GM10248 (cell line): Measurements from ENCODE around the gene SNX14.

Source experiments
- CTCF ChIA-PET: fragments of 300-600 bp; sonication (Branson Sonifier 250); formaldehyde crosslinking; extraction: SDS; loops from one replicate; lab custom pipeline; 2021; ENCODE audit warnings: antibody characterized with exemption; lab: Yijun Ruan, JAX
- POLR2A ChIA-PET: fragments of 350-650 bp; sonication (Branson Sonifier 250); formaldehyde crosslinking; extraction: SDS; loops from one replicate; lab custom pipeline; 2020; ENCODE audit warnings: antibody characterized with exemption; lab: Yijun Ruan, JAX
- DNase-seq: peaks from one replicate; pipeline ENCODE4 v3.0.0; 2012; ENCODE audit errors: extremely low spot score
- CTCF ChIP-seq: IDR thresholded peaks from 2 replicates; pipeline ENCODE4 v1.5.1; 2012; ENCODE audit warnings: mild to moderate bottlenecking, low read depth; ENCODE audit errors: extremely low read depth, missing control alignments, control extremely low read depth

Gene SNX14

GRCh38 chr6:85458782-85459181, 134.9 kb downstream of the SNX14 start:
- DNase-seq, result no peak
- POLR2A ChIA-PET, result no interaction called here
- TF ChIP-seq CTCF, result no peak
- CTCF ChIA-PET, result interaction anchor here (1.9 to 7.7 kb wide), 4 partner anchors 9 to 104 kb away, joined by 4 to 52 read pairs (median 20); partner anchors contain the start of gene NT5E

GRCh38 chr6:85458184-85458583, 135.5 kb downstream of the SNX14 start:
- no peak for DNase-seq
- CTCF ChIA-PET, result interaction anchor here (1.9 to 7.7 kb wide), 3 partner anchors 8 to 103 kb away, joined by 7 to 52 read pairs (median 32); partner anchors contain the start of gene NT5E
- no peak for TF ChIP-seq CTCF
- POLR2A ChIA-PET, result no interaction called here

- DNase-seq, result no peak
- POLR2A ChIA-PET, result no interaction called here
- CTCF ChIA-PET, result interaction anchor here (0.7 to 3.1 kb wide), 3 partner anchors 23 to 80 kb away, joined by 3 to 32 read pairs (median 6); no protein-coding TSS in a partner anchor
- TF ChIP-seq CTCF, result no peak
Observed at GRCh38 chr6:85456782-85457181, 136.9 kb downstream of the SNX14 start.
